H1 (cell line): Measurements from ENCODE around the gene FLT1. TPM values are rescaled to one million over a fixed set of nuclear protein-coding genes. Genes with fewer than 3 reads are reported as not detected.

Experiments used
- CTCF ChIA-PET: fragments of 300-600 bp; sonication (Branson Sonifier 250); formaldehyde crosslinking; loops from one replicate; lab custom pipeline; 2021; ENCODE audit not compliant: partially characterized antibody; lab: Charles Lee
- POLR2A ChIA-PET: fragments of 300-600 bp; sonication (Branson Sonifier 250); formaldehyde crosslinking; loops from one replicate; lab custom pipeline; 2021; ENCODE audit warnings: inconsistent platforms; ENCODE audit not compliant: partially characterized antibody; lab: Charles Lee
- DNase-seq, 2 experiments: peaks; one replicate each; pipeline versions ENCODE4 v3.0.0 to v3.0.0-alpha.2; 2010 to 2022; ENCODE audit warnings: low spot score in 2 of 2, low read depth in 1 of 2, mixed read lengths in 1 of 2
- FAIRE-seq: peaks from 2 replicates; lab custom pipeline; 2011; peaks lifted over from hg19 to GRCh38; lab: Jason Lieb, UNC
- H2AFZ ChIP-seq: 2 replicates; pipeline ENCODE4 v1.8.1; 2012; ENCODE audit warnings: low read length, inconsistent platforms
- H2AK5ac ChIP-seq: 2 replicates; pipeline ENCODE4 v1.6.1; 2013; ENCODE audit warnings: low read depth, low read length
- H2BK120ac ChIP-seq: replicated peaks from 2 replicates; pipeline ENCODE3; 2013; ENCODE audit warnings: low read depth, low read length, inconsistent platforms
- H2BK12ac ChIP-seq: 2 replicates; pipeline ENCODE4 v1.6.1; 2013; ENCODE audit warnings: low read depth, low read length
- H2BK15ac ChIP-seq: 2 replicates; pipeline ENCODE4 v1.6.1; 2013; ENCODE audit warnings: low read length
- H2BK20ac ChIP-seq: 2 replicates; pipeline ENCODE4 v1.6.1; 2013; ENCODE audit warnings: low read length
- H2BK5ac ChIP-seq: 2 replicates; pipeline ENCODE4 v1.6.1; 2013; ENCODE audit warnings: low read depth, low read length
- H3K14ac ChIP-seq: 2 replicates; pipeline ENCODE4 v1.6.1; 2013; ENCODE audit warnings: inconsistent platforms; ENCODE audit not compliant: insufficient read length
- H3K18ac ChIP-seq: 2 replicates; pipeline ENCODE4 v1.6.1; 2013; ENCODE audit warnings: low read length; ENCODE audit errors: extremely low read depth
- H3K23ac ChIP-seq: 2 replicates; pipeline ENCODE4 v1.6.1; 2013; ENCODE audit warnings: inconsistent platforms; ENCODE audit not compliant: insufficient read length
- H3K23me2 ChIP-seq: 2 replicates; pipeline ENCODE4 v1.6.1; 2013; ENCODE audit warnings: low read depth, low read length
- H3K27ac ChIP-seq: 2 replicates; pipeline ENCODE4 v1.6.1; 2011; ENCODE audit warnings: low read depth, low read length, inconsistent platforms
- H3K27me3 ChIP-seq, 4 experiments: replicated peaks in 1 of 4; 1 replicate in 1 of 4; 2 replicates in 3 of 4; pipeline versions ENCODE4 v1.6.1 to v1.8.1; 2011 to 2013; ENCODE audit warnings: low read length in 3 of 4, mild to moderate bottlenecking in 3 of 4, inconsistent platforms in 2 of 4, mixed read lengths in 2 of 4, moderate library complexity in 1 of 4; ENCODE audit not compliant: control insufficient read depth in 3 of 4, insufficient read depth in 3 of 4; ENCODE audit errors: extremely low read depth in 1 of 4
- H3K36me3 ChIP-seq, 4 experiments: 2 replicates each; pipeline versions ENCODE4 v1.6.1 to v1.8.1; 2011 to 2013; ENCODE audit warnings: mild to moderate bottlenecking in 4 of 4, low read length in 3 of 4, moderate library complexity in 2 of 4, control low read depth in 1 of 4, inconsistent platforms in 1 of 4; ENCODE audit not compliant: insufficient read depth in 4 of 4, control insufficient read depth in 2 of 4
- H3K4ac ChIP-seq: replicated peaks from 2 replicates; pipeline ENCODE3; 2013; ENCODE audit warnings: low read length, low read depth, mixed read lengths, inconsistent platforms; ENCODE audit not compliant: insufficient read length
- H3K4me1 ChIP-seq, 4 experiments: replicated peaks in 1 of 4; 1 replicate in 1 of 4; 2 replicates in 3 of 4; pipeline versions ENCODE4 v1.6.1 to v1.8.1; 2011 to 2013; ENCODE audit warnings: low read length in 3 of 4, inconsistent platforms in 2 of 4, mixed read lengths in 1 of 4; ENCODE audit not compliant: insufficient read depth in 4 of 4, control insufficient read depth in 3 of 4
- H3K4me2 ChIP-seq, 2 experiments: 2 replicates each; pipeline versions ENCODE4 v1.6.1 to v1.8.1; 2011 to 2013; ENCODE audit warnings: low read depth in 2 of 2, low read length in 2 of 2, control low read depth in 1 of 2, inconsistent platforms in 1 of 2, mild to moderate bottlenecking in 1 of 2; ENCODE audit not compliant: insufficient read depth in 1 of 2
- H3K4me3 ChIP-seq, 4 experiments: fragments of 200-600, 300-600 bp in 1 of 4; sonication (generic), shearing (Covaris generic), sonication (Bioruptor Twin) in 1 of 4; 2 replicates each; pipeline versions ENCODE4 v1.5.1 to v1.8.1; 2011 to 2016; ENCODE audit warnings: low read length in 4 of 4, low read depth in 3 of 4, control low read depth in 2 of 4, inconsistent platforms in 2 of 4, mild to moderate bottlenecking in 2 of 4, mixed read lengths in 1 of 4, moderate library complexity in 1 of 4; ENCODE audit not compliant: insufficient read depth in 2 of 4; ENCODE audit errors: extremely low read depth in 1 of 4
- H3K56ac ChIP-seq: replicated peaks from 2 replicates; pipeline ENCODE3; 2013; ENCODE audit warnings: low read depth, mild to moderate bottlenecking, mixed read lengths, low read length, inconsistent platforms; ENCODE audit not compliant: insufficient read length
- H3K79me1 ChIP-seq: 2 replicates; pipeline ENCODE4 v1.6.1; 2013; ENCODE audit warnings: low read depth, low read length, control low read depth
- H3K79me2 ChIP-seq, 2 experiments: 2 replicates each; pipeline versions ENCODE4 v1.6.1 to v1.8.1; 2012 to 2013; ENCODE audit warnings: low read length in 2 of 2, mild to moderate bottlenecking in 2 of 2, inconsistent platforms in 1 of 2; ENCODE audit not compliant: insufficient read depth in 2 of 2, control insufficient read depth in 1 of 2
- H3K9ac ChIP-seq, 4 experiments: replicated peaks in 1 of 4; 1 replicate in 1 of 4; 2 replicates in 3 of 4; pipeline versions ENCODE4 v1.6.1 to v1.8.1; 2011 to 2013; ENCODE audit warnings: low read depth in 3 of 4, low read length in 3 of 4, control low read depth in 2 of 4, mild to moderate bottlenecking in 2 of 4, moderate library complexity in 2 of 4, inconsistent platforms in 1 of 4; ENCODE audit errors: extremely low read depth in 1 of 4
- H3K9me3 ChIP-seq, 2 experiments: 2 replicates each; pipeline versions ENCODE4 v1.6.1 to v1.8.1; 2012 to 2013; ENCODE audit warnings: mild to moderate bottlenecking in 2 of 2, moderate library complexity in 2 of 2, control low read depth in 1 of 2, inconsistent platforms in 1 of 2, low read depth in 1 of 2, low read length in 1 of 2, mixed read lengths in 1 of 2; ENCODE audit not compliant: insufficient read depth in 2 of 2
- H4K20me1 ChIP-seq, 2 experiments: replicated peaks in 1 of 2; 2 replicates each; pipeline versions ENCODE3 to v1.8.1; 2011 to 2013; ENCODE audit warnings: inconsistent platforms in 2 of 2, low read length in 2 of 2, mild to moderate bottlenecking in 1 of 2; ENCODE audit not compliant: insufficient read depth in 2 of 2, control insufficient read depth in 1 of 2
- H4K5ac ChIP-seq: 2 replicates; pipeline ENCODE4 v1.6.1; 2013; ENCODE audit warnings: low read length, low read depth, mixed read lengths, inconsistent platforms; ENCODE audit not compliant: insufficient read length
- H4K8ac ChIP-seq: 2 replicates; pipeline ENCODE4 v1.8.0; 2013; ENCODE audit warnings: mild to moderate bottlenecking, moderate library complexity, low read length, inconsistent platforms; ENCODE audit not compliant: insufficient read depth; ENCODE audit errors: extremely low read depth
- H4K91ac ChIP-seq: replicated peaks from 2 replicates; pipeline ENCODE3; 2013; ENCODE audit warnings: low read length, mixed read lengths, inconsistent platforms; ENCODE audit not compliant: insufficient read length
- ASH2L ChIP-seq: fragments of 200-600, 300-600 bp; sonication (generic); IDR thresholded peaks from one replicate; pipeline ENCODE4 v1.7.1; 2017; ENCODE audit warnings: low read length
- E2F6 ChIP-seq: IDR thresholded peaks from 2 replicates; pipeline ENCODE4 v1.6.1; 2012; ENCODE audit warnings: inconsistent platforms
- HDAC2 ChIP-seq, 2 experiments: fragments of 300-600 bp in 1 of 2; sonication (generic) in 1 of 2; IDR thresholded peaks; 2 replicates each; pipeline ENCODE4 v1.6.1; 2011 to 2012; ENCODE audit warnings: low read depth in 2 of 2, low read length in 2 of 2, mild to moderate bottlenecking in 2 of 2, moderate library complexity in 2 of 2, borderline replicate concordance in 1 of 2, inconsistent platforms in 1 of 2
- HDAC6 ChIP-seq: IDR thresholded peaks from one replicate; pipeline ENCODE4 v1.7.1; 2012; ENCODE audit warnings: low read depth, mild to moderate bottlenecking, inconsistent platforms, low read length, moderate library complexity
- KDM4A ChIP-seq: IDR thresholded peaks from one replicate; pipeline ENCODE4 v1.7.1; 2012; ENCODE audit warnings: low read depth, mild to moderate bottlenecking, moderate library complexity, low read length, inconsistent platforms; ENCODE audit not compliant: severe bottlenecking
- RAD21 ChIP-seq, 2 experiments: IDR thresholded peaks in 1 of 2; conservative IDR thresholded peaks in 1 of 2; 2 replicates each; pipeline ENCODE4 v1.6.1; 2011; ENCODE audit warnings: low read depth in 2 of 2, low read length in 2 of 2, improper control_type of control experiment in 1 of 2, inconsistent platforms in 1 of 2, mild to moderate bottlenecking in 1 of 2, moderate library complexity in 1 of 2
- SAP30 ChIP-seq: fragments of 300-600 bp; sonication (generic); IDR thresholded peaks from 2 replicates; pipeline ENCODE4 v1.7.1; 2012; ENCODE audit warnings: low read length, moderate library complexity, mild to moderate bottlenecking, inconsistent platforms; ENCODE audit not compliant: insufficient read depth, insufficient replicate concordance
- TAF7 ChIP-seq: optimal IDR thresholded peaks from 2 replicates; pipeline ENCODE3; 2011; ENCODE audit warnings: low read depth, mild to moderate bottlenecking, inconsistent platforms, low read length, moderate library complexity, borderline replicate concordance
- TBP ChIP-seq: IDR thresholded peaks from 2 replicates; pipeline ENCODE4 v1.6.1; 2011; ENCODE audit warnings: low read depth, low read length, improper control_type of control experiment
- WGBS, 2 experiments: shearing (Covaris generic) in 1 of 2; methylation state at CpG; one replicate each; pipeline versions ENCODE4 v1.1.6 to v1.1.7; 2013 to 2015; ENCODE audit warnings: low lambda C conversion rate in 2 of 2, mixed read lengths in 2 of 2, inconsistent platforms in 1 of 2, low coverage in 1 of 2, missing lambda C conversion rate in 1 of 2; ENCODE audit not compliant: insufficient replicate concordance in 2 of 2, insufficient coverage in 1 of 2, insufficient read length in 1 of 2; ENCODE audit errors: extremely low coverage in 1 of 2, missing lambda C conversion rate in 1 of 2; 5-methylcytosine and 5-hydroxymethylcytosine counted together
- polyA plus RNA-seq, 7 experiments: library from polyadenylated mRNA; depleted of rRNA in 3 of 7; stranded (reverse) in 5 of 7; unstranded in 2 of 7; fragments of >200 nt in 5 of 7; fragments of 200-250 nt in 2 of 7; gene quantifications; 1 replicate in 5 of 7; 2 replicates in 1 of 7; 4 replicates in 1 of 7; pipeline versions ENCODE4 v1.2.1 to v1.2.3, GENCODE V29; 2011 to 2013; ENCODE audit warnings: missing spikeins in 2 of 7, mixed read lengths in 2 of 7
- total RNA-seq: library from RNA; stranded (reverse); fragmentation: NEBNext Ultra II Directional; extraction: Animal tissue kit (Norgen Biotek cat#: 25700); gene quantifications from 2 replicates; pipeline ENCODE4 v1.2.1, GENCODE V29; 2021

The FLT1 gene
- total and polyA plus RNA-seq, 2 of the 8 experiments (the other 6 are each of a cell fraction or from before 2014, with no cell fraction given): 19.7 to 90.2 TPM

- DNase-seq (no peak), FAIRE-seq (no peak)
- Histone ChIP-seq H4K5ac (no peak overlapping the region), H2AK5ac (no peak overlapping the region), H4K20me1 (peaks cover 3 to 11% of the 10 kb centered on the region in 2 experiments), H3K79me2 (peaks cover 19 to 48% of the 10 kb centered on the region in 2 experiments), H4K91ac (no peak overlapping the region), H3K79me1 (0 out of 2 replicates have a peak, but pooled peaks cover 3% of the 10 kb centered on the region), H3K23ac (no peak overlapping the region), H2BK12ac (peak overlapping the region; percentile 31; the same call in 1 of the 2 replicates), H2AFZ (0 out of 2 replicates have a peak overlapping the region, but pooled peaks have one; percentile 7), H3K27me3 (peaks cover 0 to 15% (median 11%) of the 10 kb centered on the region in 4 experiments; a peak in 5 of 7 replicates), H2BK15ac (no peak overlapping the region), H2BK20ac (0 out of 2 replicates have a peak overlapping the region, but pooled peaks have one; percentile 62), H3K27ac (no peak overlapping the region; the same call in 1 of the 2 replicates), H3K36me3 (no peaks in the 10 kb centered on the region), H4K8ac (no peak overlapping the region), H3K18ac (peak overlapping the region; percentile 29), H3K9me3 (no peaks in the 10 kb centered on the region), H3K4ac (no peak overlapping the region), H3K14ac (no peak overlapping the region), H3K4me2 (peak overlapping the region; percentile 88 to 91), H2BK120ac (no peak overlapping the region), H3K23me2 (peaks cover 14% of the 10 kb centered on the region), H3K4me3 (peak overlapping the region; percentile 65 to 94 (median 74)), H2BK5ac (peak overlapping the region; percentile 36; the same call in 1 of the 2 replicates), H3K9ac (peak overlapping the region in 3 of 4 experiments; percentile 5 to 48 (median 40); a peak in 3 of 7 replicates), H3K56ac (no peak overlapping the region), H3K4me1 (peaks cover 7 to 12% (median 9%) of the 10 kb centered on the region in 4 experiments; a peak in 6 of 7 replicates)
- TF ChIP-seq ASH2L: peak; percentile 31
- peak; percentile 36 for TF ChIP-seq TAF7
- TF ChIP-seq E2F6: peak; percentile 43; the same call in 1 of the 2 replicates
- TF ChIP-seq KDM4A: peak; percentile 10
- TF ChIP-seq SAP30: peak; percentile 67
- TF ChIP-seq HDAC6: no peak
- TF ChIP-seq HDAC2 (IDR thresholded peaks at IDR 0.05; ENCODE audit: borderline replicate concordance in 1 of 2, low read depth in 2 of 2, low read length in 2 of 2): no peak
- peak in 1 of 2 experiments; percentile 20; a peak in 1 of 4 replicates for TF ChIP-seq RAD21 (IDR thresholded peaks at IDR 0.05 in 1 of 2, conservative IDR thresholded peaks at IDR 0.05 in 1 of 2; ENCODE audit: low read depth in 2 of 2, low read length in 2 of 2)
- TF ChIP-seq TBP: peak; percentile 19
- WGBS, 2 experiments: 7% methylated on average over 29 of the region's 33 CpGs; no CpG with 5 or more reads in 1 of the 2 experiments
- CTCF ChIA-PET: interaction anchor here (0.6 to 1.4 kb wide), 5 partner anchors 9 to 171 kb away, joined by 3 to 4 read pairs (median 3); no protein-coding TSS in a partner anchor
- POLR2A ChIA-PET: interaction anchor here (0.8 to 2.1 kb wide), 10 partner anchors 9 to 160 kb away, joined by 3 to 7 read pairs (median 3); no protein-coding TSS in a partner anchor
Measured at GRCh38 chr13:28495538-28496187, 735 bp upstream of the FLT1 start.
